GM12878 (cell line): ENCODE results near the gene TMEM88. TPM values are rescaled to one million over a fixed set of nuclear protein-coding genes. Genes with fewer than 3 reads are reported as not detected.

Experiments used
- ATF7 ChIP-seq: fragments of 450-650 bp; IDR thresholded peaks from 2 replicates; pipeline ENCODE4 v1.6.1; 2016; ENCODE audit warnings: low read depth, mild to moderate bottlenecking
- BMI1 ChIP-seq: fragments of 450-650 bp; IDR thresholded peaks from 2 replicates; pipeline ENCODE4 v1.6.1; 2016; ENCODE audit warnings: mild to moderate bottlenecking, moderate library complexity, borderline replicate concordance
- FOS ChIP-seq: IDR thresholded peaks from 3 replicates; pipeline ENCODE4 v1.6.1; 2011; ENCODE audit warnings: borderline replicate concordance; ENCODE audit not compliant: insufficient read length; ENCODE audit errors: extremely low read depth
- FOXM1 ChIP-seq: IDR thresholded peaks from 2 replicates; pipeline ENCODE4 v1.6.1; 2012; ENCODE audit warnings: low read depth, mild to moderate bottlenecking, inconsistent platforms, low read length, moderate library complexity
- JUNB ChIP-seq: IDR thresholded peaks from 2 replicates; pipeline ENCODE4 v1.6.1; 2016; ENCODE audit warnings: antibody characterized with exemption, mild to moderate bottlenecking
- MEF2A ChIP-seq: IDR thresholded peaks from 2 replicates; pipeline ENCODE4 v1.6.1; 2011; ENCODE audit warnings: low read depth, mild to moderate bottlenecking, low read length, moderate library complexity; ENCODE audit not compliant: insufficient read depth
- MYC ChIP-seq: IDR thresholded peaks from 2 replicates; pipeline ENCODE4 v1.6.1; 2011; ENCODE audit warnings: mild to moderate bottlenecking, low read length, moderate library complexity, inconsistent platforms; ENCODE audit not compliant: insufficient read depth, insufficient replicate concordance, insufficient read length, severe bottlenecking
- NFIC ChIP-seq: IDR thresholded peaks from 2 replicates; pipeline ENCODE4 v1.6.1; 2012; ENCODE audit warnings: low read depth, mild to moderate bottlenecking, inconsistent platforms, low read length, moderate library complexity
- NR2F1 ChIP-seq: fragments of 450-650 bp; conservative IDR thresholded peaks from 2 replicates; pipeline ENCODE4 v1.6.1; 2017; ENCODE audit warnings: mild to moderate bottlenecking
- PAX8 ChIP-seq: fragments of 450-650 bp; IDR thresholded peaks from 2 replicates; pipeline ENCODE4 v1.6.1; 2017; ENCODE audit warnings: mild to moderate bottlenecking, moderate library complexity
- RAD51 ChIP-seq: fragments of 450-650 bp; IDR thresholded peaks from 2 replicates; pipeline ENCODE4 v1.6.1; 2016; ENCODE audit warnings: moderate library complexity, mild to moderate bottlenecking, inconsistent platforms
- SIN3A ChIP-seq: IDR thresholded peaks from 2 replicates; pipeline ENCODE4 v1.6.1; 2012; ENCODE audit warnings: low read depth, low read length, improper control_type of control experiment
- SRF ChIP-seq, 2 experiments: IDR thresholded peaks; 2 replicates each; pipeline ENCODE4 v1.6.1; 2011; ENCODE audit warnings: low read depth in 2 of 2, low read length in 2 of 2, mild to moderate bottlenecking in 1 of 2, moderate library complexity in 1 of 2
- polyA plus RNA-seq, 11 experiments: library from polyadenylated mRNA; depleted of rRNA in 4 of 11; unstranded in 6 of 11; stranded (reverse) in 5 of 11; fragments of >200 nt; fragmentation: Nextera tagmentation in 4 of 11; fragmentation: Illumina TruSeq in 1 of 11; extraction: Ambion mirVana in 4 of 11; extraction: Trizol in 1 of 11; gene quantifications; 1 replicate in 1 of 11; 2 replicates in 10 of 11; pipeline versions ENCODE4 v1.2.1 to v1.2.3, GENCODE V29; 2011 to 2016; ENCODE audit warnings: inconsistent platforms in 2 of 11, missing spikeins in 2 of 11, low read depth in 1 of 11
- total RNA-seq, 4 experiments: library from RNA; depleted of rRNA in 3 of 4; stranded (reverse); fragments of >200 nt in 3 of 4; fragmentation: Illumina TruSeq in 1 of 4; extraction: Trizol in 1 of 4; gene quantifications; 2 replicates each; pipeline versions ENCODE4 v1.2.1 to v1.2.3, GENCODE V29; 2013 to 2021
- TF ChIP-seq, protein P1 (sequence below): fragments of 450-650 bp; IDR thresholded peaks from 2 replicates; pipeline ENCODE4 v1.6.1; 2017; ENCODE audit warnings: mild to moderate bottlenecking, moderate library complexity
- TF ChIP-seq, protein P2 (sequence below): fragments of 450-650 bp; IDR thresholded peaks from 2 replicates; pipeline ENCODE4 v1.6.1; 2018; ENCODE audit warnings: mild to moderate bottlenecking, low read depth, moderate library complexity; ENCODE audit not compliant: partially characterized antibody

Gene TMEM88
- total and polyA plus RNA-seq, 10 of the 15 experiments (the other 5 are each of a cell fraction or from before 2014, with no cell fraction given), result 0.21 to 2.2 (median 0.62) TPM; not detected in 5

DNA sequence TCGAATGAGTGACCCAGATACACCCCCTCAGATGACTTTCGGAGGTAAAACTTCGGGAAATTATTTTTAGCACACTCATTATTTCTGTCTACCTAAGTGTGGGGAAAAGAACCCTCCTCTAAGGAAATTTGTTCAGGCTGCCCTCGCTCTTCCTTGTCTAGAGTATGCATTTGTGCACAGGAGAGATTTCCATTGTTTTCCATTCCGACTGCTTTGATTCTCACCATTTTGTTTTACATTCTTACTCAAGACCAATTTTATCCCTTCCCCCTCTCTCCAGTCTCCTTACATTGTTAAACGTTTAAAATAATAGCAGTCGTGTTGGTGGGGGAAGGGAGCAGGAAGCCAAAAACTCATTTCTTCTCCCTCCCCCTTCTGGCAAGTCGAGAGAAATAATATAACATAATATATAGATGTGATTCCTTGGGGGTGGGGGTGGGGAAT is 32.2 kb downstream of the TMEM88 start (continued):
- TF ChIP-seq MEF2A (no peak), PAX8 (no peak), FOXM1 (no peak), MYC (no peak), JUNB (no peak), ATF7 (0 out of 2 replicates have a peak, but pooled peaks have one; percentile 14), NR2F1 (no peak), NFIC (no peak), FOS (no peak), SIN3A (no peak), SRF (IDR thresholded peaks at IDR 0.05; ENCODE audit: low read depth in 2 of 2, low read length in 2 of 2) (no peak), RAD51 (no peak), BMI1 (no peak)
- TF ChIP-seq, protein P1, sequence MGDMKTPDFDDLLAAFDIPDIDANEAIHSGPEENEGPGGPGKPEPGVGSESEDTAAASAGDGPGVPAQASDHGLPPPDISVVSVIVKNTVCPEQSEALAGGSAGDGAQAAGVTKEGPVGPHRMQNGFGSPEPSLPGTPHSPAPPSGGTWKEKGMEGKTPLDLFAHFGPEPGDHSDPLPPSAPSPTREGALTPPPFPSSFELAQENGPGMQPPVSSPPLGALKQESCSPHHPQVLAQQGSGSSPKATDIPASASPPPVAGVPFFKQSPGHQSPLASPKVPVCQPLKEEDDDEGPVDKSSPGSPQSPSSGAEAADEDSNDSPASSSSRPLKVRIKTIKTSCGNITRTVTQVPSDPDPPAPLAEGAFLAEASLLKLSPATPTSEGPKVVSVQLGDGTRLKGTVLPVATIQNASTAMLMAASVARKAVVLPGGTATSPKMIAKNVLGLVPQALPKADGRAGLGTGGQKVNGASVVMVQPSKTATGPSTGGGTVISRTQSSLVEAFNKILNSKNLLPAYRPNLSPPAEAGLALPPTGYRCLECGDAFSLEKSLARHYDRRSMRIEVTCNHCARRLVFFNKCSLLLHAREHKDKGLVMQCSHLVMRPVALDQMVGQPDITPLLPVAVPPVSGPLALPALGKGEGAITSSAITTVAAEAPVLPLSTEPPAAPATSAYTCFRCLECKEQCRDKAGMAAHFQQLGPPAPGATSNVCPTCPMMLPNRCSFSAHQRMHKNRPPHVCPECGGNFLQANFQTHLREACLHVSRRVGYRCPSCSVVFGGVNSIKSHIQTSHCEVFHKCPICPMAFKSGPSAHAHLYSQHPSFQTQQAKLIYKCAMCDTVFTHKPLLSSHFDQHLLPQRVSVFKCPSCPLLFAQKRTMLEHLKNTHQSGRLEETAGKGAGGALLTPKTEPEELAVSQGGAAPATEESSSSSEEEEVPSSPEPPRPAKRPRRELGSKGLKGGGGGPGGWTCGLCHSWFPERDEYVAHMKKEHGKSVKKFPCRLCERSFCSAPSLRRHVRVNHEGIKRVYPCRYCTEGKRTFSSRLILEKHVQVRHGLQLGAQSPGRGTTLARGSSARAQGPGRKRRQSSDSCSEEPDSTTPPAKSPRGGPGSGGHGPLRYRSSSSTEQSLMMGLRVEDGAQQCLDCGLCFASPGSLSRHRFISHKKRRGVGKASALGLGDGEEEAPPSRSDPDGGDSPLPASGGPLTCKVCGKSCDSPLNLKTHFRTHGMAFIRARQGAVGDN, result no peak
- TF ChIP-seq, protein P2, sequence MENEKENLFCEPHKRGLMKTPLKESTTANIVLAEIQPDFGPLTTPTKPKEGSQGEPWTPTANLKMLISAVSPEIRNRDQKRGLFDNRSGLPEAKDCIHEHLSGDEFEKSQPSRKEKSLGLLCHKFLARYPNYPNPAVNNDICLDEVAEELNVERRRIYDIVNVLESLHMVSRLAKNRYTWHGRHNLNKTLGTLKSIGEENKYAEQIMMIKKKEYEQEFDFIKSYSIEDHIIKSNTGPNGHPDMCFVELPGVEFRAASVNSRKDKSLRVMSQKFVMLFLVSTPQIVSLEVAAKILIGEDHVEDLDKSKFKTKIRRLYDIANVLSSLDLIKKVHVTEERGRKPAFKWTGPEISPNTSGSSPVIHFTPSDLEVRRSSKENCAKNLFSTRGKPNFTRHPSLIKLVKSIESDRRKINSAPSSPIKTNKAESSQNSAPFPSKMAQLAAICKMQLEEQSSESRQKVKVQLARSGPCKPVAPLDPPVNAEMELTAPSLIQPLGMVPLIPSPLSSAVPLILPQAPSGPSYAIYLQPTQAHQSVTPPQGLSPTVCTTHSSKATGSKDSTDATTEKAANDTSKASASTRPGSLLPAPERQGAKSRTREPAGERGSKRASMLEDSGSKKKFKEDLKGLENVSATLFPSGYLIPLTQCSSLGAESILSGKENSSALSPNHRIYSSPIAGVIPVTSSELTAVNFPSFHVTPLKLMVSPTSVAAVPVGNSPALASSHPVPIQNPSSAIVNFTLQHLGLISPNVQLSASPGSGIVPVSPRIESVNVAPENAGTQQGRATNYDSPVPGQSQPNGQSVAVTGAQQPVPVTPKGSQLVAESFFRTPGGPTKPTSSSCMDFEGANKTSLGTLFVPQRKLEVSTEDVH, result peak; percentile 54
